ENCODE data around the gene NEUROG2. TPM values are rescaled to one million over a fixed set of nuclear protein-coding genes. Genes with fewer than 3 reads are reported as not detected.

NEUROG2 gene
- not detected in 2 replicates for total RNA-seq

GRCh38 chr4:112516066-112516470, at the start of gene NEUROG2:
Gene NEUROG2, minus strand, starts transcription at chr4:112516180. Its CDS starts 705 bp downstream, at chr4:112515475.

Other genes with a start within 250 kb of the NEUROG2 start
- 4.8 and 5.0 TPM in 2 replicates for gene TIFA, start 230.3 kb downstream of the NEUROG2 start, total RNA-seq
- 9.5 and 10.4 TPM in 2 replicates for gene ALPK1, start 218.8 kb downstream of the NEUROG2 start, total RNA-seq
- 5.5 and 7.7 TPM in 2 replicates for gene ZGRF1, start 120.7 kb upstream of the NEUROG2 start, total RNA-seq
- 13.8 and 27.1 TPM in 2 replicates for gene LARP7, start 121.0 kb upstream of the NEUROG2 start, total RNA-seq